ENCODE measurements around the gene TMC8. TPM values are rescaled to one million over a fixed set of nuclear protein-coding genes. Genes with fewer than 3 reads are reported as not detected.

Gene TMC8
- polyA plus RNA-seq, 3 donors = 13.3 to 151 (median 15.1) TPM

- no peaks in the 10 kb centered on the region for H3K9me3 ChIP-seq (replicated peaks in 1 of 2; ENCODE audit: control insufficient read depth in 1 of 2, insufficient read depth in 1 of 2, low read length in 2 of 2)
- Mint-ChIP-seq H3K4me1 (peaks cover 28% of the 10 kb centered on the region), H3K36me3 (no peaks in the 10 kb centered on the region), H3K9me3 (no peaks in the 10 kb centered on the region), H3K27ac (no peak overlapping the region), H3K27me3 (ENCODE audit: low read depth in 3 of 3) (peaks cover 0 to 2% (median 0%) of the 10 kb centered on the region in 3 donors), H3K4me3 (no peak overlapping the region)
- no peak overlapping the region for H3K4me2 ChIP-seq (replicated peaks; ENCODE audit: extremely low read depth, low read length, poor library complexity, severe bottlenecking)
- no peaks in the 10 kb centered on the region for H3K27me3 ChIP-seq (ENCODE audit: control insufficient read depth in 2 of 2, insufficient read depth in 2 of 2, low read length in 2 of 2)
- no peaks in the 10 kb centered on the region for H3K36me3 ChIP-seq (replicated peaks in 1 of 2; ENCODE audit: control insufficient read depth in 1 of 2, insufficient read depth in 2 of 2, low read length in 2 of 2)
- no peak overlapping the region for H3K9ac ChIP-seq (ENCODE audit: insufficient read depth, low read length, poor library complexity, severe bottlenecking)
- intact Hi-C loops (cut with micrococcal nuclease) = no loop called here
- H3K79me2 ChIP-seq (ENCODE audit: insufficient read depth, low read length) = no peaks in the 10 kb centered on the region
- H3K4me3 ChIP-seq (replicated peaks in 1 of 3; ENCODE audit: low read depth in 2 of 3, low read length in 3 of 3) = no peak overlapping the region
- DNase-seq = no peak
- WGBS (ENCODE audit: insufficient coverage) = 100% methylated on average over 4 of the region's 7 CpGs
- H3K27ac ChIP-seq (ENCODE audit: low read depth in 1 of 2, low read length in 2 of 2) = no peak overlapping the region
- H2AFZ ChIP-seq (ENCODE audit: insufficient read depth, low read depth, low read length, poor library complexity, severe bottlenecking) = no peak overlapping the region
- no peaks in the 10 kb centered on the region for H4K20me1 ChIP-seq (ENCODE audit: insufficient read depth, low read length)
- no peak for TF ChIP-seq CTCF (IDR thresholded peaks at IDR 0.05)
- peaks cover 21 to 30% of the 10 kb centered on the region in 2 donors for H3K4me1 ChIP-seq (ENCODE audit: control insufficient read depth in 1 of 2, insufficient read depth in 2 of 2, low read length in 2 of 2)
Observed at GRCh38 chr17:78151514-78152008, 21.0 kb downstream of the TMC8 start.

DNA sequence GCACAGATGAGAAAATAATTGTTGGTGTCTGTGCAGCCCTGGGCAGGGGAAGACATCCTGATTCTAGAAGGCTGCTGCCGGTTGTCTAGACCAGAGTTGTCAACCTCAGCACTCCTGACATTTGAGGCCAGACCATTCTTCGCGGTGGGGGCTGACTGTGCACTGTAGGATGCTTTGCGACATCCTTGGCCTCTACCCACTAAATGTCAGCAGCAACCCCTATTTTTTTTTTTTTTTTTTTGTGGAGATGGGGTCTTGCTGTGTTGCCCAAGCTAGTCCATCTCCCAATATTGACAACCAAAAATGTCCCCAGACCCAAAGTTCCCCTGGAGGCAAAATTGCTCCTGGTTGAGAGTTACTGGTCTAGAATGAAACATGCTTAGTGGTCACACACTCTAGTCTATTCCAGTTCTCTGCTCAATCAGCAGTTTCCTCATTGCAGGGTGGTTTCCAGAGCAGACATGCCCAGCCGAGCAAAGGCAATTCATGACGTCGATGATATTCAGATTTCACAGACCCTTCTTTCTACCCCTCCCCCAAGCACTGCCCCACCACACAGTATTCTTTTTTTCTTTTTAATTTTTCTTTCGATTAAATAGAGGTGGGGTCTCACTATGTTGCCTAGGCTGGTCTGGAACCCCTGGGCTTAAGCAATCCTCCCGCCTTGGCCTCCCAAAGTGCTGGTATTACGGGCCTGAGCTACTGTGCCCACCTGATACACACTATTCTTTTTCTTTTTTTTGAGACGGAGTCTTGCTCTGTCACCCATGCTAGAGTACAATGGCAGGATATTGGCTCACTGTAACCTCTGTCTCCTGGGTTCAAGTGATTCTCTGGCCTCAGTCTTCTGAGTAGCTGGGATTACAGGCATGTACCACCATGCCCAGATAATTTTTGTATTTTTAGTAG is 24.6 kb downstream of the TMC8 start:
- Mint-ChIP-seq H3K27ac (peak overlapping the region; percentile 54 to 93 (median 80)), H3K9me3 (no peaks in the 10 kb centered on the region), H3K36me3 (no peaks in the 10 kb centered on the region), H3K4me3 (no peak overlapping the region), H3K4me1 (peaks cover 38% of the 10 kb centered on the region), H3K27me3 (ENCODE audit: low read depth in 3 of 3) (peaks cover 0 to 4% (median 0%) of the 10 kb centered on the region in 3 donors)
- WGBS (ENCODE audit: insufficient coverage) = 50% methylated on average over 2 of the region's 11 CpGs
- Histone ChIP-seq H2AFZ (ENCODE audit: insufficient read depth, low read depth, low read length, poor library complexity, severe bottlenecking) (no peak overlapping the region), H3K9ac (ENCODE audit: insufficient read depth, low read length, poor library complexity, severe bottlenecking) (no peak overlapping the region), H3K27ac (ENCODE audit: low read depth in 1 of 2, low read length in 2 of 2) (peak overlapping the region; percentile 47 to 61), H3K27me3 (ENCODE audit: control insufficient read depth in 2 of 2, insufficient read depth in 2 of 2, low read length in 2 of 2) (no peaks in the 10 kb centered on the region), H3K79me2 (ENCODE audit: insufficient read depth, low read length) (no peaks in the 10 kb centered on the region), H4K20me1 (ENCODE audit: insufficient read depth, low read length) (no peaks in the 10 kb centered on the region), H3K4me1 (ENCODE audit: control insufficient read depth in 1 of 2, insufficient read depth in 2 of 2, low read length in 2 of 2) (peaks cover 28 to 34% of the 10 kb centered on the region in 2 donors), H3K36me3 (replicated peaks in 1 of 2; ENCODE audit: control insufficient read depth in 1 of 2, insufficient read depth in 2 of 2, low read length in 2 of 2) (no peaks in the 10 kb centered on the region), H3K4me2 (replicated peaks; ENCODE audit: extremely low read depth, low read length, poor library complexity, severe bottlenecking) (no peak overlapping the region), H3K4me3 (replicated peaks in 1 of 3; ENCODE audit: low read depth in 2 of 3, low read length in 3 of 3) (no peak overlapping the region), H3K9me3 (replicated peaks in 1 of 2; ENCODE audit: control insufficient read depth in 1 of 2, insufficient read depth in 1 of 2, low read length in 2 of 2) (no peaks in the 10 kb centered on the region)
- intact Hi-C loops (cut with micrococcal nuclease) = no loop called here
- TF ChIP-seq CTCF (IDR thresholded peaks at IDR 0.05) = no peak
- peak; percentile 62 to 83 (median 75) for DNase-seq
